PC-9 (cell line): Measurements from ENCODE around the gene OR6J1.
A peak's percentile ranks its signal among the peaks of the same experiment; 100 is the strongest.

Experiments used
- CTCF ChIP-seq: fragments of 200-600 bp; sonication (generic); conservative IDR thresholded peaks from 2 replicates; pipeline ENCODE4 v1.6.1; 2017; ENCODE audit warnings: mixed run types, antibody characterized with exemption, mild to moderate bottlenecking, moderate library complexity
- EZH2 ChIP-seq: fragments of 200-600 bp; sonication (generic); IDR thresholded peaks from 2 replicates; pipeline ENCODE4 v1.8.0; 2017; ENCODE audit warnings: antibody characterized with exemption, low read depth

DNA sequence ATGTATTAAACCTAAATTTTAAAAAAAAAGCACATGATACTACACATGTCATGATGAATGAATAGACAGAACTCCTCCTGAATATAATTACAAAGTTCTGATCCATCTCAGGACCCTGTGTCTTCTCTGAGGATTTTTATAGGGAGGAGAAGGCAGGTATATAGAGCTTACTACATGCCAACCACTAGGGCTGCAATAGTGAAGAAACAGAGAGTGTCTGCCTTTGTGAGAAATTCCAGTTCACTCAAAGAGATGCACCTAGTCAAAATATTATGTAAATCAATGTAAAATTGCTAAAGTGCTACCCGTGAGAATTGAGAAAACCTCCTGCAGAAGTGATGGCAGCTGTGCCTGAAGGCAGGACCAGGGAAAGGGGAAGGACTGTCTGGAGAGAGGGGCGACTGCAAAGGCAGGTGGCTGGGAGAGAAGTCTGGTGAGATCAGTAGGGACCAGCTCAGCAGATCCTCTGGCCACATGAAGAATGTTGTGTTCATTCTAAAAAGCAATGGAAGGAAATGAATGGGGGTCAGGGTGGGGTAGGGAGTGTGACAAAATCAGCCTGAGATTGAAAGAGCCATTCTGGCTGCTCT lies 31.0 kb downstream of the OR6J1 start:
- TF ChIP-seq CTCF (0 out of 2 replicates have a peak, but pooled peaks have one; percentile 29), EZH2 (no peak)
